ENCODE measurements around the gene NR2F2.
"Not testable (repeated sequence)": the region's sequence is repeated elsewhere in the genome, so short reads cannot be mapped to it uniquely, and the experiment has no call there.

NR2F2 gene

GRCh38 chr15:96369351-96369750, 38.9 kb downstream of the NR2F2 start:
- no peak for DNase-seq (ENCODE audit: low spot score)
- H3K27ac ChIP-seq: no peak overlapping the region
- TF ChIP-seq, protein P1, sequence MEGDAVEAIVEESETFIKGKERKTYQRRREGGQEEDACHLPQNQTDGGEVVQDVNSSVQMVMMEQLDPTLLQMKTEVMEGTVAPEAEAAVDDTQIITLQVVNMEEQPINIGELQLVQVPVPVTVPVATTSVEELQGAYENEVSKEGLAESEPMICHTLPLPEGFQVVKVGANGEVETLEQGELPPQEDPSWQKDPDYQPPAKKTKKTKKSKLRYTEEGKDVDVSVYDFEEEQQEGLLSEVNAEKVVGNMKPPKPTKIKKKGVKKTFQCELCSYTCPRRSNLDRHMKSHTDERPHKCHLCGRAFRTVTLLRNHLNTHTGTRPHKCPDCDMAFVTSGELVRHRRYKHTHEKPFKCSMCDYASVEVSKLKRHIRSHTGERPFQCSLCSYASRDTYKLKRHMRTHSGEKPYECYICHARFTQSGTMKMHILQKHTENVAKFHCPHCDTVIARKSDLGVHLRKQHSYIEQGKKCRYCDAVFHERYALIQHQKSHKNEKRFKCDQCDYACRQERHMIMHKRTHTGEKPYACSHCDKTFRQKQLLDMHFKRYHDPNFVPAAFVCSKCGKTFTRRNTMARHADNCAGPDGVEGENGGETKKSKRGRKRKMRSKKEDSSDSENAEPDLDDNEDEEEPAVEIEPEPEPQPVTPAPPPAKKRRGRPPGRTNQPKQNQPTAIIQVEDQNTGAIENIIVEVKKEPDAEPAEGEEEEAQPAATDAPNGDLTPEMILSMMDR (IDR thresholded peaks at IDR 0.05): no peak
- H3K4me3 ChIP-seq: no peak overlapping the region

DNA sequence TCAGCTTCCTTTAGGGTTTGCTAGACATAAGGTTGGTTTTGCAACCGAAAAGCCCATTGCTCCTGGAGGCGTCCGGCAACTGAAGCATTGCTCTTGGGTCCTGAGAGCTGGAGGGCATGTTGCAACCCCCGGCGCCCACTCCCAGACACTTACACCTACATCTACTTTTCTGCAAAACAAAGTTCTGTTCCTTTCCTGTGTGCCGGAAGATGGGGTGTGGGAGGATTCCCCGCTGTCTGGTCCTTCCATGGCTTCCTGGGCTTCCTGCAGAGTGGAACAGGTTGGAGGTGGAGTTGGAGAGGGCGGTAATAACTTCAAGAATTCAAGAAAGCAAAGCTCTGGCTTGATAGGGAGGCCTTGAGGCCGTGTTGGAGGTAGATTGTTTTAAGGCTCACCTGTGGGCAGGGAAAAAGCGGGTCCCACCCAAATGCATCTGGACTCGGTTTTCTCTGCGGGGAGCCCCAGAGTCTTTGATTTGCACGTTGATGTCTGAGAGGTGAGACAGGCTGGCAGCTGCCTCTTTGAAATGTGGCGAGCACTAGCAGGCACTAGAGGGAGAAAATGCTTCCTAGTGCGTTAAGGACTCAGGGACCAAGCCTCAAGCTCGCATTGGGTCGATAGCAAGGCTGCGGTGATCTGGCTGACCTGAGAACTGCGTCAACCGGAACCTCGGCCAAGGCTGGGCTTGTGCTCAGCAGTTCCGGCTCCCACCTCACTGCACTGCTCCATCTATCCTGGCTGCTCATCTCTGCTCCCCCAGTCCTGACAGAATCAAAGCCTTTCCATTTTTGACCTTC, 39.5 kb downstream of the NR2F2 start:
- TF ChIP-seq, protein P1 (IDR thresholded peaks at IDR 0.05): no peak
- no peak overlapping the region for H3K27ac ChIP-seq
- H3K4me3 ChIP-seq: no peak overlapping the region
- no peak for DNase-seq (ENCODE audit: low spot score)

DNA sequence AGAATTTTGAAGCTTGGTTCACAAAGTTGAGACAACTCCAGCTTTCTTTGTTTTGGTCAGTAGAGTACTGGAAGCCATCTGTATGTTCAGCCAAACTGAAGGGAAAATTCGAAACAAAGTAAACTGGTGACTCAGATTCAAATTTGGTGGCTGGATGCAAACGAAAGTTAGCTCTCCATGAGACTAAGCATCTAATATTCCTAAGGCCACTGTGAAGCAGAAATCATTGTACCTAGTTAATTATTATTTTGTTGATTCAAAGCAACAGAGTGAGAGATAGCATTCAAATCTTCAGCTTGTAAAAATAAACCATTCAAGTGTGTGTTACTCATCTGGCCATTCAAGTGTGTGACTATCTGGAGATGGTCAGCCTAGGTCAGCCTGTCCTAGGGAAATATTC, 42.1 kb downstream of the NR2F2 start:
- TF ChIP-seq, protein P1 (IDR thresholded peaks at IDR 0.05): no peak
- H3K4me3 ChIP-seq: no peak overlapping the region
- H3K27ac ChIP-seq: no peak overlapping the region
- no peak for DNase-seq (ENCODE audit: low spot score)

DNA sequence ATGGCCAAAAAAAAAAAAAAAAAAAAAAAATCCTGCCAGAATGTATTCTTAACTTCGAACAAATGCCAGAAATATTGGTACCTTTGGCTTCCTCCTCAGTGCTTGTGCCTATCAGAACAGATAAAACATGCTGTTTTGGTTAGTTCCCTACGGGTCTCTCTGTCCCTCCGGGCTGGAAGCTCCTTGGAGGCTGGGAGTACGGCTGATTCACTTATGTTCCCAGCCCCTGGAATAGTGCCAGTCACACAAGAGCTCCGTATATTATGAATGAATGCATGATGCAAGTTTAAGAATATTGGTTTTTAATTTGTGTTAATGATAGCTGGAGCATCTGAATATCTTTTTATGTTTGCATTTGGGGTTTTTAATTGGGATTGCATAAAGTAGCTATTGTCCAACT, 44.0 kb downstream of the NR2F2 start:
- TF ChIP-seq, protein P1 (IDR thresholded peaks at IDR 0.05): no peak
- Histone ChIP-seq H3K4me3 (no peak overlapping the region), H3K27ac (no peak overlapping the region)
- no peak for DNase-seq (ENCODE audit: low spot score)

- H3K4me3 ChIP-seq; H3K27ac ChIP-seq; DNase-seq (ENCODE audit: low spot score): not testable (repeated sequence)
Measured at GRCh38 chr15:96379592-96379991, 49.1 kb downstream of the NR2F2 start.

GRCh38 chr15:96381463-96381862, 51.0 kb downstream of the NR2F2 start:
- no peak for DNase-seq (ENCODE audit: low spot score)
- Histone ChIP-seq H3K27ac (no peak overlapping the region), H3K4me3 (no peak overlapping the region)
- TF ChIP-seq, protein P1 (IDR thresholded peaks at IDR 0.05): no peak

DNA sequence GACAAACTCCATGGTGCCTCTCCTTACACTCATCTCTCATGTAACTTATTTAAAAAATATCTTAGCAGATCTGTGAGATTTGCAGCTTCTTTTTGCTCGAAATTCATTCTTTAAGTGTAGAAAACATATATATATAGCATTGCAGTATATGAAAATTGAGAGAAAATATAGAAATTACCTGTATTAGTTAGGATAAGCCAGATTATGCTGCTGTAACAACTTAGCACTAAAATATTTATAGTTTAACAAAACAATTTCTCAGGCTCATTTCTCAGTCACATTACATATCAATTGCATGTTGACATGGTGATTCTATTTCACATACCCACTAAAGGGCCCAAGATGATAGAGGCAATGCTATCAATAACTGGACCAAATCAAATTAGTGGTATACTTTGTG, 54.7 kb downstream of the NR2F2 start:
- no peak overlapping the region for H3K27ac ChIP-seq

More for the DNA sequence above, 54.7 kb downstream of the NR2F2 start:
- TF ChIP-seq, protein P1 (IDR thresholded peaks at IDR 0.05): no peak
- H3K4me3 ChIP-seq: no peak overlapping the region
- no peak for DNase-seq (ENCODE audit: low spot score)

All from coronary artery (tissue), 2 donors.